Measurements from ENCODE around the gene GPX6. TPM values are rescaled to one million over a fixed set of nuclear protein-coding genes. Genes with fewer than 3 reads are reported as not detected.

GPX6 gene
- total and polyA plus RNA-seq, 4 donors = not detected

DNA sequence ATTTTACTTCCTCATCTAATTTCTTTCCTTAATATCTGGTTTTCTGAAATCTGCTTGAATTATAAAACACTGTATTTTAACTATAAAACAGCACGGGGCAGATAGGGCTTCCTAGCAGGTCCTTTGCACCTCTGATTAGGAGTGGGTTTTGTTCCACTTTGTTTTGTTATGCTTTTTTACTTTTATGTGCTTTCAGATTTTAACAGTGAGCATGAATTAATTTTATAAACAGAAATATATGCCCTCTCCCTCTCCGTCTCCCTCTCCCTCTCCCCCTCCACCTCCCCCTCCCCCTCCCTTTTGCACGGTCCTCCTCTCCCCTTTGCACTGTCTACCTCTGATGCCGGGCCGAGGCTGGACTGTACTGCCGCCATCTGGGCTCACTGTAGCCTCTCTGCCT, 14.3 kb downstream of the GPX6 start:
- Histone ChIP-seq H3K27ac (ENCODE audit: low read depth in 1 of 2, low read length in 2 of 2) (no peak overlapping the region), H3K4me3 (ENCODE audit: low read depth in 1 of 3, low read length in 3 of 3) (no peak overlapping the region), H3K36me3 (ENCODE audit: control insufficient read depth in 4 of 4, insufficient read depth in 3 of 4, low read depth in 1 of 4, low read length in 3 of 4) (no peaks in the 10 kb centered on the region), H3K4me1 (ENCODE audit: control insufficient read depth in 4 of 4, insufficient read depth in 4 of 4, low read length in 3 of 4) (no peaks in the 10 kb centered on the region), H3K9ac (ENCODE audit: low read depth in 1 of 2, low read length in 2 of 2) (no peak overlapping the region), H3K27me3 (ENCODE audit: control insufficient read depth in 4 of 4, insufficient read depth in 4 of 4, low read length in 3 of 4) (peaks cover 0 to 6% (median 0%) of the 10 kb centered on the region in 4 donors), H3K9me3 (ENCODE audit: control insufficient read depth in 4 of 4, low read length in 3 of 4) (no peaks in the 10 kb centered on the region)
- TF ChIP-seq ATF3 (IDR thresholded peaks at IDR 0.05) (no peak), RXRA (IDR thresholded peaks at IDR 0.05) (no peak), MAX (IDR thresholded peaks at IDR 0.05) (no peak), FOXA1 (IDR thresholded peaks at IDR 0.05) (no peak), NR2F2 (IDR thresholded peaks at IDR 0.05) (no peak), HNF4A (conservative IDR thresholded peaks at IDR 0.05) (no peak), GABPA (IDR thresholded peaks at IDR 0.05 in 1 of 2, conservative IDR thresholded peaks at IDR 0.05 in 1 of 2) (no peak), HNF4G (IDR thresholded peaks at IDR 0.05) (no peak), EGR1 (IDR thresholded peaks at IDR 0.05; ENCODE audit: low read depth in 2 of 2) (no peak), FOXA2 (IDR thresholded peaks at IDR 0.05) (no peak), CTCF (IDR thresholded peaks at IDR 0.05; ENCODE audit: low read depth, low read length, missing input control) (no peak), SP1 (IDR thresholded peaks at IDR 0.05) (no peak), REST (IDR thresholded peaks at IDR 0.05) (no peak), YY1 (IDR thresholded peaks at IDR 0.05) (no peak), RAD21 (IDR thresholded peaks at IDR 0.05) (no peak), TAF1 (conservative IDR thresholded peaks at IDR 0.05) (no peak), JUND (IDR thresholded peaks at IDR 0.05) (no peak)
- TF ChIP-seq, protein P1, sequence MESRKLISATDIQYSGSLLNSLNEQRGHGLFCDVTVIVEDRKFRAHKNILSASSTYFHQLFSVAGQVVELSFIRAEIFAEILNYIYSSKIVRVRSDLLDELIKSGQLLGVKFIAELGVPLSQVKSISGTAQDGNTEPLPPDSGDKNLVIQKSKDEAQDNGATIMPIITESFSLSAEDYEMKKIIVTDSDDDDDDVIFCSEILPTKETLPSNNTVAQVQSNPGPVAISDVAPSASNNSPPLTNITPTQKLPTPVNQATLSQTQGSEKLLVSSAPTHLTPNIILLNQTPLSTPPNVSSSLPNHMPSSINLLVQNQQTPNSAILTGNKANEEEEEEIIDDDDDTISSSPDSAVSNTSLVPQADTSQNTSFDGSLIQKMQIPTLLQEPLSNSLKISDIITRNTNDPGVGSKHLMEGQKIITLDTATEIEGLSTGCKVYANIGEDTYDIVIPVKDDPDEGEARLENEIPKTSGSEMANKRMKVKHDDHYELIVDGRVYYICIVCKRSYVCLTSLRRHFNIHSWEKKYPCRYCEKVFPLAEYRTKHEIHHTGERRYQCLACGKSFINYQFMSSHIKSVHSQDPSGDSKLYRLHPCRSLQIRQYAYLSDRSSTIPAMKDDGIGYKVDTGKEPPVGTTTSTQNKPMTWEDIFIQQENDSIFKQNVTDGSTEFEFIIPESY (IDR thresholded peaks at IDR 0.05) = no peak
- 90% methylated on average over 6 of the region's 6 CpGs for WGBS
- DNase-seq (ENCODE audit: low spot score) = no peak
